NCI-H2081 (cell line): Measurements from ENCODE around the gene TAAR2.
"Not testable (repeated sequence)": the region's sequence is repeated elsewhere in the genome, so short reads cannot be mapped to it uniquely, and the experiment has no call there.

Source experiments
- DNase-seq, 2 experiments: peaks; one replicate each; lab custom pipeline; 2025; lab: John Stamatoyannopoulos, UW

TAAR2 gene

GRCh38 chr6:132612449-132613108, 11.5 kb downstream of the TAAR2 start:
- no peak for DNase-seq

GRCh38 chr6:132611616-132612015, 12.5 kb downstream of the TAAR2 start:
- DNase-seq = no peak

GRCh38 chr6:132607544-132608233, 16.4 kb downstream of the TAAR2 start:
- no peak for DNase-seq

GRCh38 chr6:132604635-132605152, 19.4 kb downstream of the TAAR2 start:
- DNase-seq = no peak

GRCh38 chr6:132600900-132601299, 23.2 kb downstream of the TAAR2 start:
- DNase-seq = not testable (repeated sequence)

- DNase-seq = peak in 1 of 2 experiments; percentile 0
These were observed 25.6 kb downstream of the TAAR2 start for GRCh38 chr6:132598473-132598872.

GRCh38 chr6:132596201-132596600, 27.9 kb downstream of the TAAR2 start:
- DNase-seq = no peak

- DNase-seq = no peak
These were observed 31.2 kb downstream of the TAAR2 start for GRCh38 chr6:132592855-132593254.

- no peak for DNase-seq
These were observed 33.7 kb downstream of the TAAR2 start for GRCh38 chr6:132590362-132590761.

GRCh38 chr6:132589454-132589853, 34.6 kb downstream of the TAAR2 start, which contains the start of gene TAAR5:
Gene TAAR5, minus strand, starts transcription at chr6:132589741. Its CDS starts 55 bp downstream, at chr6:132589686.
- DNase-seq = no peak

- DNase-seq = no peak
These were observed 36.7 kb downstream of the TAAR2 start for GRCh38 chr6:132587424-132587823.

GRCh38 chr6:132584698-132585097, 39.4 kb downstream of the TAAR2 start:
- no peak for DNase-seq

- no peak for DNase-seq
These were observed 52.3 kb downstream of the TAAR2 start for GRCh38 chr6:132571774-132572173.

- no peak for DNase-seq
These were observed 53.8 kb downstream of the TAAR2 start, which contains the start of gene TAAR6 for GRCh38 chr6:132570221-132570777. Gene TAAR6, plus strand, starts transcription at chr6:132570322. Its CDS starts 0 bp downstream, at chr6:132570322.

- DNase-seq = no peak
These were observed 54.9 kb downstream of the TAAR2 start for GRCh38 chr6:132569170-132569569.

GRCh38 chr6:132568611-132569010, 55.5 kb downstream of the TAAR2 start:
- no peak for DNase-seq

- DNase-seq = no peak
These were observed 56.5 kb downstream of the TAAR2 start for GRCh38 chr6:132567566-132567965.
